Measurements from ENCODE around the gene LRMDA.
A peak's percentile ranks its signal among the peaks of the same experiment; 100 is the strongest.

The LRMDA gene

GRCh38 chr10:76337641-76338040, 906.2 kb downstream of the LRMDA start:
- TF ChIP-seq, protein P1, sequence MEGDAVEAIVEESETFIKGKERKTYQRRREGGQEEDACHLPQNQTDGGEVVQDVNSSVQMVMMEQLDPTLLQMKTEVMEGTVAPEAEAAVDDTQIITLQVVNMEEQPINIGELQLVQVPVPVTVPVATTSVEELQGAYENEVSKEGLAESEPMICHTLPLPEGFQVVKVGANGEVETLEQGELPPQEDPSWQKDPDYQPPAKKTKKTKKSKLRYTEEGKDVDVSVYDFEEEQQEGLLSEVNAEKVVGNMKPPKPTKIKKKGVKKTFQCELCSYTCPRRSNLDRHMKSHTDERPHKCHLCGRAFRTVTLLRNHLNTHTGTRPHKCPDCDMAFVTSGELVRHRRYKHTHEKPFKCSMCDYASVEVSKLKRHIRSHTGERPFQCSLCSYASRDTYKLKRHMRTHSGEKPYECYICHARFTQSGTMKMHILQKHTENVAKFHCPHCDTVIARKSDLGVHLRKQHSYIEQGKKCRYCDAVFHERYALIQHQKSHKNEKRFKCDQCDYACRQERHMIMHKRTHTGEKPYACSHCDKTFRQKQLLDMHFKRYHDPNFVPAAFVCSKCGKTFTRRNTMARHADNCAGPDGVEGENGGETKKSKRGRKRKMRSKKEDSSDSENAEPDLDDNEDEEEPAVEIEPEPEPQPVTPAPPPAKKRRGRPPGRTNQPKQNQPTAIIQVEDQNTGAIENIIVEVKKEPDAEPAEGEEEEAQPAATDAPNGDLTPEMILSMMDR (conservative IDR thresholded peaks at IDR 0.05; ENCODE audit: low read depth, low read length): no peak
- DNase-seq (ENCODE audit: low read depth): peak; percentile 48
- H3K4me3 ChIP-seq (ENCODE audit: low read depth, low read length): no peak overlapping the region

DNA sequence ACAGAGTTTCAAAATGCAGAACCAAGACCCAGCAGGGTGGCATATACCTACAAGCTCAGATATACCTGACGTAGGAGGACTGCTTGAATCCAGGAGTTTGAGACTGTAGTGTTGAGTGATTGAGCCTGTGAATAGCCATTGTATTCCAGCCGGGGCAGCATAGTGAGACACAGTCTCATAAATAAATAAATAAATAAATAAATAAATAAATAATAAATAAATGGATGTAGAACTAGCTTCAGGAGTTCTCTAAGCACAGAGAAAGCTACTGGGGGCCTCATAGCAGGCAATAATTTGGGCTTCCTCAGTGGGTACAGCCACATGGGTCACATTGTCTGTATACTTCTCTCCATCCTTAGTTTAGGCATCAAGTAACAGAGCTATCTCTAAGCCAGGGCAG, 906.8 kb downstream of the LRMDA start:
- no peak overlapping the region for H3K4me3 ChIP-seq (ENCODE audit: low read depth, low read length)
- DNase-seq (ENCODE audit: low read depth): no peak
- TF ChIP-seq, protein P1 (conservative IDR thresholded peaks at IDR 0.05; ENCODE audit: low read depth, low read length): no peak

- no peak overlapping the region for H3K4me3 ChIP-seq (ENCODE audit: low read depth, low read length)
- peak; percentile 15 for DNase-seq (ENCODE audit: low read depth)
- TF ChIP-seq, protein P1 (conservative IDR thresholded peaks at IDR 0.05; ENCODE audit: low read depth, low read length): no peak
Measured at GRCh38 chr10:76341740-76342139, 910.3 kb downstream of the LRMDA start.

DNA sequence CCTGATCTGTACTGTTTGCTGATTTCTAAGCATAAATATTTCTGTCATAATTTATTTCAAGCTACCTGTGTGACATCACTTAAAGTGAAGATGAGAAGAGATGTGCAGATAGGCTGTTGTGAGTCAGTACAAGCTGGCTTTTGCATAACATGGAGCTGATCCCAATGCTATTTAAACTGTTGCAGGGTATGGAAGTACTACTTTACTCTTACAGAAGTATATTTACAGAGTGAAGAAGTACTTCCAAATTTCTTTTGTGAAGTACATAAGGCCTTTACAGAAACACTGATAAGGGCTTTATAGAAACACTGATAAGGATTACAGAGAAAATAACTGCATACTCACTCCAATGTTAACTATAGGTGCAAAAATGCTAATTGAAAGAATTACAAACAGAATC, 911.6 kb downstream of the LRMDA start:
- no peak overlapping the region for H3K4me3 ChIP-seq (ENCODE audit: low read depth, low read length)
- TF ChIP-seq, protein P1 (conservative IDR thresholded peaks at IDR 0.05; ENCODE audit: low read depth, low read length): no peak
- no peak for DNase-seq (ENCODE audit: low read depth)

DNA sequence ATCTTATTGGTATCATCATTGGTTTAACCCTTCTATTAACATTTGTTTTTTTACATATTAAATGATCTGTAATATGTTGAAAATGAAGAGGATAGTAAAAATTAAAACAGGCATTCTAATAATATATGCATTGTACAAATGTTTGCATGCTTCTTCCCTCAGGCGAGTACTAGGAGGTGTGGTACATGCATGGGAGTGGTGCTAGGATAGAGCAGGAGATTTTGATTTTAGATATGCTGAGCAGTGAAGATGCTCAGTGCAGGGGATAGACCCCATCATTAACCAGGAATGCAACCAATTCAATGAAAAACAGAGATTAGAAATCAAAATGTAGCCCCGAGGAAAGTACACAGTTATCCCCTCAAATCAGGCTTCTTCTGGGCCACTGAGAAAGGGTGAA, 916.4 kb downstream of the LRMDA start:
- no peak for DNase-seq (ENCODE audit: low read depth)
- TF ChIP-seq, protein P1 (conservative IDR thresholded peaks at IDR 0.05; ENCODE audit: low read depth, low read length): no peak

GRCh38 chr10:76350583-76350982, 919.2 kb downstream of the LRMDA start:
- no peak overlapping the region for H3K4me3 ChIP-seq (ENCODE audit: low read depth, low read length)
- DNase-seq (ENCODE audit: low read depth): no peak
- TF ChIP-seq, protein P1 (conservative IDR thresholded peaks at IDR 0.05; ENCODE audit: low read depth, low read length): no peak

More for the DNA sequence above, 916.4 kb downstream of the LRMDA start:
- H3K4me3 ChIP-seq (ENCODE audit: low read depth, low read length): no peak overlapping the region

- no peak overlapping the region for H3K4me3 ChIP-seq (ENCODE audit: low read depth, low read length)
- DNase-seq (ENCODE audit: low read depth): peak; percentile 90
- TF ChIP-seq, protein P1 (conservative IDR thresholded peaks at IDR 0.05; ENCODE audit: low read depth, low read length): no peak
Measured at GRCh38 chr10:76352300-76352699, 920.9 kb downstream of the LRMDA start.
